Fibroblast of villous mesenchyme (primary cell): ENCODE measurements around the gene CCR6. TPM values are rescaled to one million over a fixed set of nuclear protein-coding genes. Genes with fewer than 3 reads are reported as not detected.

Source experiments
- DNase-seq: peaks from one replicate; pipeline ENCODE4 v3.0.0-alpha.2; 2010; ENCODE audit warnings: low read depth
- H3K4me3 ChIP-seq: 2 replicates; pipeline ENCODE4 v1.5.1; 2011; ENCODE audit warnings: low read depth, mild to moderate bottlenecking, low read length
- CTCF ChIP-seq: IDR thresholded peaks from 2 replicates; pipeline ENCODE4 v1.5.1; 2012; ENCODE audit warnings: low read depth, mild to moderate bottlenecking, low read length; ENCODE audit not compliant: insufficient read depth
- total RNA-seq: library from RNA; depleted of rRNA; stranded (reverse); fragments of >200 nt; gene quantifications from 2 replicates; pipeline ENCODE4 v1.2.3, GENCODE V29; 2012

CCR6 gene
- total RNA-seq, 1 donor, result not detected

GRCh38 chr6:167140589-167141474 is 17.9 kb downstream of the CCR6 start:
- TF ChIP-seq CTCF, result no peak
- no peak for DNase-seq

GRCh38 chr6:167141667-167142432 is 19.0 kb downstream of the CCR6 start:
- peak; percentile 26 for DNase-seq
- TF ChIP-seq CTCF, result peak; percentile 74
- no peak overlapping the region for H3K4me3 ChIP-seq

More at GRCh38 chr6:167140589-167141474, 17.9 kb downstream of the CCR6 start:
- H3K4me3 ChIP-seq, result no peak overlapping the region

- DNase-seq, result no peak
- no peak overlapping the region for H3K4me3 ChIP-seq
- TF ChIP-seq CTCF, result no peak
These were observed 19.5 kb downstream of the CCR6 start for GRCh38 chr6:167142433-167142761.

GRCh38 chr6:167143041-167143440 is 20.1 kb downstream of the CCR6 start:
- no peak for DNase-seq
- no peak overlapping the region for H3K4me3 ChIP-seq
- no peak for TF ChIP-seq CTCF

- H3K4me3 ChIP-seq, result no peak overlapping the region
- no peak for DNase-seq
- no peak for TF ChIP-seq CTCF
These were observed 22.6 kb downstream of the CCR6 start for GRCh38 chr6:167145461-167145860.

GRCh38 chr6:167146135-167146534 is 23.2 kb downstream of the CCR6 start:
- no peak overlapping the region for H3K4me3 ChIP-seq
- no peak for DNase-seq
- no peak for TF ChIP-seq CTCF
